GM12865 (cell line): ENCODE data around the gene SBNO1.

ENCODE experiments used
- DNase-seq: peaks from one replicate; pipeline ENCODE4 v3.0.0; 2010; ENCODE audit warnings: low read depth
- H3K4me3 ChIP-seq: 2 replicates; pipeline ENCODE4 v1.5.1; 2011; ENCODE audit warnings: mild to moderate bottlenecking, low read depth, low read length, control low read depth
- TF ChIP-seq, protein P1 (sequence below): IDR thresholded peaks from 2 replicates; pipeline ENCODE4 v1.5.1; 2011; ENCODE audit warnings: low read length, control low read depth, low read depth, inconsistent platforms; ENCODE audit not compliant: insufficient read depth; ENCODE audit errors: missing control alignments

Gene SBNO1

DNA sequence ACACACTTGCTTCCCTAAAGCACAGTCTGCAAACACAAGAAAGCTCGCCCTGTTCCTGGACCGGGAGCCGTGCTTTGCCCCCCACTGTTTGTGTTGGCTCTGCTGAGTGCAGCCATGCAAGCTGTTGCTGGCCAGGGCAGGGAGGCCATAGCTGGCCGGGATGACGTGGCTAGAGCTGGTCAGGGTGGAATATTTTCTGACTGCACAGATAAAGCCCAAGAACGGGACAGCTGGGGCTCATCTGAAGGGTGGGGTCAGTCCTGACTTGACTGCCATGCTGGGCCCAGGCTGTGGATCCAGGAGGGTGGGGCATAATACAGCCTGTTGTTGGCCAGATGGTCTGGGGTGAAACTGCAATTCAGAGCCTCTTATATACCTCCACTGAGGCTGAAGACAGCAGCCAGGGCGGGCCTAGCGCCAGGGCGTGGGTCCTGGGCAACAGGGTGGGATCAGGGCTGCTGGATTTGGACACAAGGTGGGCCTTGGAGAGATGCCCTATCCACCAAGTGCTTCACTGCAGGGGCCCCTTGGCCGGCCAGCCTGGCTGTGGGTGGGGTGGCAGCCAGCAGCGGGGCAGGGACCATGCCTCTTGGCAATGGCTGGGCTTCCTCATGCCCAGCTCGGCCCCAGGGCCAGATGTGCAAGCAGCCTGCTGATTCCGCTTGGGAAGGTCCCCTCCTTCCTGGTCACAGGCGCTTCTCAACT, 34.1 kb upstream of the SBNO1 start:
- no peak for DNase-seq
- no peak overlapping the region for H3K4me3 ChIP-seq
- TF ChIP-seq, protein P1, sequence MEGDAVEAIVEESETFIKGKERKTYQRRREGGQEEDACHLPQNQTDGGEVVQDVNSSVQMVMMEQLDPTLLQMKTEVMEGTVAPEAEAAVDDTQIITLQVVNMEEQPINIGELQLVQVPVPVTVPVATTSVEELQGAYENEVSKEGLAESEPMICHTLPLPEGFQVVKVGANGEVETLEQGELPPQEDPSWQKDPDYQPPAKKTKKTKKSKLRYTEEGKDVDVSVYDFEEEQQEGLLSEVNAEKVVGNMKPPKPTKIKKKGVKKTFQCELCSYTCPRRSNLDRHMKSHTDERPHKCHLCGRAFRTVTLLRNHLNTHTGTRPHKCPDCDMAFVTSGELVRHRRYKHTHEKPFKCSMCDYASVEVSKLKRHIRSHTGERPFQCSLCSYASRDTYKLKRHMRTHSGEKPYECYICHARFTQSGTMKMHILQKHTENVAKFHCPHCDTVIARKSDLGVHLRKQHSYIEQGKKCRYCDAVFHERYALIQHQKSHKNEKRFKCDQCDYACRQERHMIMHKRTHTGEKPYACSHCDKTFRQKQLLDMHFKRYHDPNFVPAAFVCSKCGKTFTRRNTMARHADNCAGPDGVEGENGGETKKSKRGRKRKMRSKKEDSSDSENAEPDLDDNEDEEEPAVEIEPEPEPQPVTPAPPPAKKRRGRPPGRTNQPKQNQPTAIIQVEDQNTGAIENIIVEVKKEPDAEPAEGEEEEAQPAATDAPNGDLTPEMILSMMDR, result no peak

DNA sequence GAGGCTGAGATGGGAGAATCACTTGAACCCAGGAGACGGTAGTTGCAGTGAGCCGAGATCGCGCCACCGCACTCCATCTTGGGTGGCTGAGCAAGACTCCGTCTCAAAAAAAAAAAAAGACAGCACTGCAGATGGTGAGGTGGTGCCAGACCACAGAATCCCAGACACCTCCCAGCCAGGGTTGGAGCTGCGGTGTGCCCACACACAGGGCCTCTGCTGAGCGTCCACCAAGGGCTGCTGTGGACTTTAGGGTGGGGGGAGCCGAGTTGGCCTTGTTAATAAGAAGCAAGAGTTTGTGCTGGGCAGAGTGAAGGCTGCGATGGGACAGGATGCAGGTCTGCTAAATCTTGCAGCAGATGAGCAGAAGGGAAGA, 33.5 kb upstream of the SBNO1 start:
- TF ChIP-seq, protein P1, result no peak
- no peak overlapping the region for H3K4me3 ChIP-seq
- DNase-seq, result no peak

DNA sequence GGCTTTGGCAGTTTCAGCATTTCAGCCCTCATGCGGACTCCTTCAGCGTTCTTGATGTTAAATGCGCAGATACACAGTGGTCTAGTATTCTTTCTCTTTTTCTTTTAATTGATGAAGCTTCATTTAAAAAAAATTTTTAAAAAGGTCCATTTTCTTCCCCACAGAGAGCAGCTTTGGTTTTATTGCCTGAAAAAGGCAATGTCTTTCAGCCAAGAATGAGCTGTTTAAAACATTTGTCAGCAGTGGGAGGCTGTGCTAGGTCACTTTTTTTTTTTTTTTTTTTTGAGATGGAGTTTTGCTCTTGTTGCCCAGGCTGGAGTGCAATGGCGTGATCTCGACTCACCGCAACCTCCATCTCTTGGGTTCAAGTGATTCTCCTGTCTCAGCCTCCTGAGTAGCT, 32.8 kb upstream of the SBNO1 start:
- TF ChIP-seq, protein P1, result no peak
- no peak for DNase-seq
- no peak overlapping the region for H3K4me3 ChIP-seq

DNA sequence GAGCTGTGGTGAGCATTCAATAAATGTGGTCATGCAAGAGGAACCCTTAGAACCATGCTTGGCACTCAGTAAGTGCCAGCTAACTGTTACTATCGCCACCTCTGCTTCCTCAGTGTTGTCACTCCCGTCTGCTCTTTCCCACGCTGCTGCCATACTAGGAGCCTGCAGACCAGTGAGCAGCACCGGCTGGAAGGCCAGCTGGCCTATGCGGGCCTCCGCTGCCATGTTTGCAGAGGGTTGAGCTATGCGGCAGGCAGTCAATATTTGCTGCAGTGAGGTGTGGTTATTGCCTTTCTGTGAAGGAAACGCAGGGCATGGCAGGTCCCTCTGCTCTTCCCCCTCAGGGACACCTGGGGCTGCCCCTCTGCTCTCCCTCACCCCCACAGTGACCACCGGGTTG, 32.3 kb upstream of the SBNO1 start:
- H3K4me3 ChIP-seq, result no peak overlapping the region
- no peak for DNase-seq
- TF ChIP-seq, protein P1, result no peak

DNA sequence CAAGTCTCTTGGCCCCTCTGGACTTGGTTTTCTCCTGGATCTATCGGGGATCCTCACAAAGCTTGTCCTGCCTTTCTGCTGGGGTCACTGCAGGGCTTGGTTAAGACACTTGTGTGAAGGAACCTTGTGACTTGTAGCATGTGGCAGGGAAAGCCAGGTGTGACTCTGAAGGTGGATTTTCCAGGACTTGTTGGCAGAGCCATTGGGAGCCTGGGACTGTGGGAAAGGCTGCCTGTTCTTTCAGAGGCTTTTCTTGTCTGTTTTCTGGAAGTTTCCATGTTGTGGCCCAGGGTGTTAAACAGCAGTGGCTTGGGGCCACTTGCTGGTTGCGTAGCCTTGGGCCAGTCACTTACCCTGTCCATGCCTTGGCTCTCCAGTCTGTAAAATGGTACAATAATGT, 31.9 kb upstream of the SBNO1 start:
- no peak for DNase-seq
- TF ChIP-seq, protein P1, result no peak
- no peak overlapping the region for H3K4me3 ChIP-seq

DNA sequence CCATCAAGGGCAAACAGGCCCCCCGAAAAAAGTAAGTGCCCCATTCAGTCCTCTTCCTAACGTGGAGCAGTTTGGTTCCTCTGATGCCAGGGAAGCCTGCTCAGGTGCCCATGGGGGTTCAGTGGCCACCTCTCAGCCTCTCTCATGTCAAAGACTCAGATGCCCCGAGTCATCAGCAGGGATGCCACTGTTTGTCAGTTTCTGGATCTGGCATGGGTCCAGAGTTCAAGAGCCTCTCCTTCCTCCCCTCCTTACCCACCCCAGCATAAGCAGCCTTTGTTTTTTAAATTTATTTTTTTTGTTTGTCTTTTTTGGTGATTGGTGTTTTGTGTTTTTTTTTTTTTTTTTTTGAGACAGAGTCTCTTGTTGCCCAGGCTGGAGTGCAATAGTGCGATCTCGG, 30.6 kb upstream of the SBNO1 start:
- H3K4me3 ChIP-seq, result no peak overlapping the region
- TF ChIP-seq, protein P1, result no peak
- DNase-seq, result no peak

DNA sequence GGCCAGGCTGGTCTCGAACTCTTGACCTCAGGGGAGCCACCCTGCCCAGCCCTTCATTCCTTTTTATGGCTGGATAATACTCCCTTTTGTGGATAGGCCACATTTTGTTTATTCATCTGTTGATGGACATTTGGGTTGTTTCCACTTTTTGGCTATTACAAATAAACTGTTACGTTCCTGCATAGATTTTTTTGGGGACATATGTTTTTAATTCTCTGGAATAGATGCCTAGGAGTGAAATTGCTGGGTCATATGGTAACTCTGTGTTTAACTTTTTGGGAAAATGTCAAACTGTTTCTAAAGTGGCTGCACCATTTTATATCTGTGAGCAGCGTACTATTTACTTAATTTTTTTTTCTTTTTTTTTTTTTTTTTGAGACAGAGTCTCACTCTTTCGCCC, 29.1 kb upstream of the SBNO1 start:
- TF ChIP-seq, protein P1, result no peak
- no peak overlapping the region for H3K4me3 ChIP-seq
- no peak for DNase-seq
